Stimulated activated CD4-positive, alpha-beta T cell treated with anti-CD3 and anti-CD28 coated beads, Interleukin-12 subunit alpha, Interleukin-12 subunit beta, amount 100 ng/mL, for 4 hours (primary cell): ENCODE measurements around the gene B9D1.

Source experiments
- DNase-seq: peaks from one replicate; pipeline ENCODE4 v3.0.0-alpha.2; 2020

Gene B9D1

DNA sequence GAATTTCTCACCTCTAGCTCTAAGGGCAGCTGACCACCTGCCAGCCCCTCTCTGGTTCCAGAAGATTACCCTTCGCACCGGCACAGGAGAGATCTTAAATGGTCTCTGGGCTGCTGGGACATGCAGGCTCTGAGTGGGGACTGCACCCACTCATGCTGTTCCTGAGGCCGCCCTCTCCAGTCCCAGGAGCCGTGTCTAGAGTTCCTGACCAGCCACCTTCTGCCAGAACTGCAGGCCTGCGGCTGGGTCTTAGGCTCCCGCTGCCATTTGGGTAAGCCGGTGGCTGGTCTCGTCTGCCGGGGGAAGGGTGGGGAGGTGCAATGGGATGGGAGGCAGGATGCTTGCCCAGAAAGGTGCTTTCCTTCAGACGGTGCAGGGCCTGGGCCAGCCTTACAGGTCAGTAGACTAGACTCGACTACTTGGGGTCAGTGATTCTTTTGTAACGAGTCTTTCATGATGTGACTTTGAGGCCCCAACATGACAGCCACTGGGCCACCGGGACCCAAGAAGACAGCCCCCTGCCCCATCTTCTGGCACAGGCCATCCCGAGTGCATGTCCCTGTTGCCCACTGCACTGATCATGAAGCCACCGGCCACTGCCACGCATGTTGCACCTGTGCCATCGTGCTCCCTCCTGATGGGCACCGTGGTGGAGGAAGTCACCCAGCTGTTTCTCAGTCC is 26.4 kb downstream of the B9D1 start:
- no peak for DNase-seq

DNA sequence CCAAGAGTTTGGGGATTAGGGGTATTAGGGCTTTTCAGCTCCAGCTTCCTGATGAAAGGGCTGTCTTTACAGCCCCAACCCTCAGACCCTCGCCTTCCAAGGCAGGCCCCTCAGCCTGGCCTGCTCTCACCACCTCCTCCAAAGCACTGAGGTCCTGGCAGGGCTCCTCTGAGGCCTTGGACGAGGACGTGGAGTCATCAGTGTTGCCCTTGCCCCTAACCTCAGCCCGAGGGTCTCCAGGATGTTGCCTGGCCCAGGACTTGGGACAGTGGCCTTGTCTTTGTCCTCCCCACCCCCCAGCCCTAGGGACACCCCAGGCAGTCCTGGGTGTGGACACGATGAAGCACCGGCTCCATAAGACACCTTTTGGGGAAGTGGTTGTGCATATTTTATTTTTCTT is 28.2 kb downstream of the B9D1 start:
- DNase-seq, result no peak

GRCh38 chr17:19333736-19334290 is 28.7 kb downstream of the B9D1 start:
- no peak for DNase-seq

- no peak for DNase-seq
Measured at GRCh38 chr17:19333132-19333440, 29.4 kb downstream of the B9D1 start.

DNA sequence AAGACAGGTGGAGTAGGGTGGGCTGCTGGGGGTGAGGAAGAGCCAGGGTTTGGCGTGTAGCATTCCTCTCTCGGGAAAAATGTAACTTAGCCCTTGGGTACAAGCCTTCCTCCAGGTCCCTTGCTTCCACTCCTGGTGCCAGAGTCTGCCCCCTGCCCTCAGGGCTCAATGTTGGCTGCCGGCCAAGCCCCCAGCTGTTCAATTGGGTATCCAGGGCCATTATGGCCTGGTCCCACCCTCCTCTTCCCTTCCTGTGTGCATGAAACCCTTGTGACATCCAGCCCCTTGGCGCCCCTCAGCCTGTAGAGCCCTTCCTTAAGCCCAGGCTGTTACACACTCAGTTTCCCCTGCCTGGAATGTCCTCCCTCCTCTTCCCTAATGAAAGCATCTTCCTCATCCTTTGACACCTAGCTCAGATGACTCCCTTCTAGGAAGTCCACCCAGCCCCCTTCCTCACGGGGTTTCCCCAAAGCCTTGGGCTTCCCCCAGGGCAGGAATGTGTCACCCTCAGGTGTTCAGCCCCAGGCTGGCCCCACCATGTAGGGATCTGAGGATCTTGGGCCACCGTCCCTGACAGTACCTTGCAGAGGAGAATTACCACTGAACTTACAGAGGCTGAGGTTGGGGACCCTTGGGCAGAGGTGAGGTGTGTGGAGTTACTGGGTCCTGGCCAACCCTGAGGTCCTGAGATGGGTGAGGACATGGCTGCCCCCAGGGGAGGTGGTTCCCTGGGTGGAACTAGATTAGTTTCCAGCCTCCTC is 30.0 kb downstream of the B9D1 start:
- DNase-seq, result no peak

GRCh38 chr17:19331543-19332245 is 30.8 kb downstream of the B9D1 start:
- DNase-seq, result no peak

DNA sequence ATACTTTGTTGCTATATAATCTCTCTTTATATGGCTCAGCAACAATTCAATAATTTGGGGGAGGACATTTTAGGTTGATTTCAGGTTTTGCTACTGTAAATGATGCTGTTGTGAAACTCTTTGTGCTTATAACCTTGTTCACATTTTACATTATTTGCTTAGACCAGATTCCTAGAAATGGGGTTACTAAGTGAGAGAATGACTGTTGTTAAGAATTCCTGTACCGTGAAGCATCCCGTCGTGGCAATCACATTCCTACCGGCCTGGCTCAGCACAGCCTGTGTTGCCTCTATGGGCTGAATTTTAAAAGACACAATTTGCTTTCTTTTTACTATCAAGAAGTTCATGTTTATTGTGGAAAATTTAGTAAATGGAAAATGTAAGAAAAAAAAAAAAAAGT is 31.4 kb downstream of the B9D1 start:
- DNase-seq, result no peak

GRCh38 chr17:19330271-19330670 is 32.3 kb downstream of the B9D1 start:
- DNase-seq, result no peak

- no peak for DNase-seq
Measured at GRCh38 chr17:19329839-19330238, 32.7 kb downstream of the B9D1 start.

- DNase-seq, result no peak
Measured at GRCh38 chr17:19329136-19329535, 33.4 kb downstream of the B9D1 start.

DNA sequence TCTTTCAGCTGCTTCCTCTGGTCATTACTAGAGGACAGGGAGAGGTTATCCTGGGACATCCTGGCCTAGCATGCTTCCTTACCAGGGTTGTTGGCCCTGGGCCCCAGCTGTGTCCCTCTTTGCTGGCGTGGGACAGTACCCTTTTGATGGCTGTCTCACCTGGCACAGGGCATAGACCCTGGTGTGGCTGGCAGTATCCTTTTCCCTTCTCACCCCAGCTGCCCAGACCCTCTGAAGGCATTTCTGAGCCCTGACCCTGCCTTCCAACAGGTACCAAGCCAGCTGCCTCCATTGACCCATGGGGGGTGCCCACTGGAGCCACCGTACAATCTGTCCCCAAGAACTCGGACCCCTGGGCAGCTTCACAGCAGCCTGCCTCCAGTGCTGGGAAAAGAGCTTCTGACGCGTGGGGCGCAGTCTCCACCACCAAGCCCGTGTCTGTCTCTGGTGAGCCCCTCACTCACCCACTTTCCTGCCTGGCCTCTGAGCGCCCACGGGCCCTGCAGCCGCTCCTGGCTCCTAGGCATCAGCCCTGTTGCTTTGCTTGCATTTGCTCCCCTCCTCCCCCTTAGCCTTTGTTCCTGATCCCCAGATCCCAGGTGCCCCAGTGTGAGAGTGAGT is 34.0 kb downstream of the B9D1 start:
- no peak for DNase-seq

GRCh38 chr17:19327031-19327783 is 35.3 kb downstream of the B9D1 start:
- no peak for DNase-seq

- DNase-seq, result no peak
Measured at GRCh38 chr17:19325542-19325941, 37.0 kb downstream of the B9D1 start.

- DNase-seq, result no peak
Measured at GRCh38 chr17:19322861-19323260, 39.7 kb downstream of the B9D1 start.

DNA sequence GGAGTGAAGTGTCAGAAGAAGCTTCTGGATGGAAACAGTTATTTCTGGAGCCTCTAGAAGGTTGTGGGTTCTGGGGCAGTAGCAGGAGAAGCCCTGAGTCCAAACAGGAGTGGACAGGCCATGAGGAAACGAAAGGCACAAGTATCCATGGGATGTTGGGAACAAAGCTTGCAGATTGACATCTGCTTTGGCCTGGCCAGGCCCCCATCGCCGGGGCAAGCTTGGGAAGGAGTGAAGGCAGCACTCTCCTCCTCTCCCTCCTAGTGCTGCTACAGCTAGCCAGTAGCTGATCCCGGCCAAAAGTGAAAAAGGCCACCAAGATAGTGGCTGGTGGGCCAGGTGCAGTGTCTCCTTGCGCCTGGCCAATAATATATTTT is 40.4 kb downstream of the B9D1 start:
- DNase-seq, result no peak

DNA sequence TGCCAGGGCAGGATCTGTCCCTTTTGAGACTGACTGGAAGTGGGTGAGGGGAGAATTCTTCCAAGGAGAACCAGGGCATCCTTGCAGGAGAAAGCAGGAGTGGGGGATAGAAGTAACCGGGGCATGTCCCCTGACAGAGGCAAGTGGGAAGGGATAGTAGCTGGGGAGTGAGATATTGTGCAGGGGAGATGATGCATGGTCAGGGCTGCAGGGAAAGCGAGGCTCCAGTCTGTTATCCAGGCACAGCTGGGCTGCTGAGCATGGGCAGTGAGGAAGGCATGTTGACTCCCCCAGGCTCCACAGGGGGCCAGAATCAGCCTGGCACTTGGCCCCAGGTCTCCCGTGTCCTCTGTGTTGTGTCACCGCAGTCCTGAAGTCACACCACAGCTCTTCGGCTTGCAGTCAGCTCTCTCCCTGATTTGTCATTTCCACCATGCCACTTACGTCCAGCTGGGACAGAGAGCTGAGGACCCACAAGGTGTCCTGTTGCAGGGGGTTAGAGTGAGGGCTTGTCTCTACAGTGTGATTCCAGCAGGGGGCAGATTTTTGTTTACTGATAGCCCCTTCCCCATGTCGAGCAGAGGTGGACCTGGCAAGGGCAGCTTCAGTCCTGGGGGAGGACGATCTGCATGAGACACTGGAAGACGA is 40.9 kb downstream of the B9D1 start:
- no peak for DNase-seq

GRCh38 chr17:19320876-19321275 is 41.6 kb downstream of the B9D1 start:
- DNase-seq, result no peak

DNA sequence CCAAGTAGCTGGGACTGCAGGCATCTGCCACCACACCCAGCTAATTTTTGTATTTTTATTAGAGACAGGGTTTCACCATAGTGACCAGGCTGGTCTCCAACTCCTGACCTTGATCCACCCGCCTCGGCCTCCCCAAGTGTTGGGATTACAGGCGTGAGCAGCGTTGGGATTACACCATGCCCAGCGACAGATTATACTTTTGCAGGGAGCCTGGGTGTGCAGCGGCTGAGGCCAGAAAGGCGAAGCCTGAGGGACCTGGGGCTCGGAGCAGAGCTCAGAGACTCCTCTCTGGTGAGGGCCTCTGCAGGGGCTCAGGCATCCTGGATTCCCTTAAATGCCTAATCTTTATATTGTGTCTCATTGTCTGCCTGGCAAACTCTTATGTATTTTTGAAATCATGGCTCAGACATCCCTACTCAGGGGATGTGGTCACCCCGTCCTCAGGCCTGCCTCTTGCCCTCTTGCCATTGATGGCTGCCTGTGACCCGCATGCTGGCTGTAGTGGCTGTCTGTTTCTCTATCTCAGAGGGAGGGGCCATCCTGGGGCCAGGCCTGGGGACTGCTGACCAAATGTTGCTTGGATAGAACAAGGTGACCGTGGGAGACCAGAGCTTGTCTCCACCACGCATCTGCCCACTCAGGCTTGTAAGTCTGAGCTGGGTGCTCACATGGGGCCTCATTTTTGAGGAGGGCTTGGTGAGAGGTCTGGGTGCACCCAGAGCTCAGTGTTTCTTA is 42.6 kb downstream of the B9D1 start:
- DNase-seq, result no peak

- no peak for DNase-seq
Measured at GRCh38 chr17:19318611-19319010, 43.9 kb downstream of the B9D1 start.

GRCh38 chr17:19317359-19318095 is 45.0 kb downstream of the B9D1 start:
- no peak for DNase-seq
